A673 (cell line): ENCODE measurements around the gene NCCRP1. TPM values are rescaled to one million over a fixed set of nuclear protein-coding genes. Genes with fewer than 3 reads are reported as not detected.

Experiments
- BruUV-seq: library from RNA; stranded (reverse); fragments of 400-500 nt; replicated peaks from 2 replicates; lab custom pipeline; 2021; lab: Mats Ljungman, UMichigan
- CTCF ChIA-PET: fragments of 300-600 bp; sonication (Branson Sonifier 250); formaldehyde crosslinking; loops from one replicate; lab custom pipeline; 2022; ENCODE audit warnings: antibody characterized with exemption; lab: Charles Lee
- POLR2A ChIA-PET: fragments of 300-600 bp; sonication (Branson Sonifier 250); formaldehyde crosslinking; loops from one replicate; lab custom pipeline; 2022; ENCODE audit warnings: antibody characterized with exemption; ENCODE audit not compliant: low non-redundant PET; lab: Charles Lee
- DNase-seq: peaks from one replicate; pipeline ENCODE4 v3.0.0-alpha.2; 2015; ENCODE audit warnings: low spot score
- H3K27ac ChIP-seq: fragments of 200-600 bp; sonication (generic); 2 replicates; pipeline ENCODE4 v1.5.1; 2016; ENCODE audit warnings: mixed run types, low read depth, mild to moderate bottlenecking, mixed read lengths, antibody characterized with exemption, low read length; ENCODE audit not compliant: poor library complexity, severe bottlenecking
- H3K27me3 ChIP-seq: fragments of 200-600 bp; sonication (generic); replicated peaks from 2 replicates; pipeline ENCODE4 v1.6.1; 2017; ENCODE audit warnings: mixed run types, low read depth, mild to moderate bottlenecking, mixed read lengths, antibody characterized with exemption, low read length; ENCODE audit not compliant: insufficient read depth, poor library complexity
- H3K36me3 ChIP-seq: fragments of 200-600 bp; sonication (generic); 2 replicates; pipeline ENCODE4 v1.6.1; 2016; ENCODE audit warnings: mixed run types, mild to moderate bottlenecking, mixed read lengths, antibody characterized with exemption, low read length; ENCODE audit not compliant: insufficient read depth, poor library complexity, severe bottlenecking
- H3K4me1 ChIP-seq: fragments of 200-600 bp; sonication (generic); 2 replicates; pipeline ENCODE4 v1.6.1; 2017; ENCODE audit warnings: mixed run types, mild to moderate bottlenecking, mixed read lengths, antibody characterized with exemption, low read length; ENCODE audit not compliant: insufficient read depth, poor library complexity, severe bottlenecking
- H3K4me3 ChIP-seq: fragments of 200-600 bp; sonication (generic); 2 replicates; pipeline ENCODE4 v1.5.1; 2016; ENCODE audit warnings: low read depth, mixed run types, mild to moderate bottlenecking, mixed read lengths, low read length; ENCODE audit not compliant: poor library complexity, severe bottlenecking
- H3K9me3 ChIP-seq: fragments of 200-600 bp; sonication (generic); 2 replicates; pipeline ENCODE4 v1.6.1; 2016; ENCODE audit warnings: mixed run types, low read depth, mild to moderate bottlenecking, mixed read lengths, antibody characterized with exemption, low read length; ENCODE audit not compliant: poor library complexity, severe bottlenecking
- EZH2 ChIP-seq: fragments of 200-600 bp; sonication (generic); IDR thresholded peaks from 2 replicates; pipeline ENCODE4 v1.6.1; 2017; ENCODE audit warnings: borderline replicate concordance, low read depth, mild to moderate bottlenecking, mixed read lengths, antibody characterized with exemption, low read length; ENCODE audit not compliant: poor library complexity, severe bottlenecking
- intact Hi-C: fragments of 100-400 bp; cut with micrococcal nuclease; formaldehyde crosslinking; loops from one replicate; pipeline ENCODE4 v1.10.0; 2022; ENCODE audit not compliant: unreplicated experiment
- total RNA-seq: library from RNA; stranded (reverse); gene quantifications from 2 replicates; pipeline ENCODE4 v1.2.3, GENCODE V29; 2021
- TF ChIP-seq, protein P1 (sequence below): fragments of 300-800, 200-600 bp; sonication (generic); conservative IDR thresholded peaks from 2 replicates; pipeline ENCODE4 v1.5.1; 2017; ENCODE audit warnings: low read depth, mild to moderate bottlenecking, antibody characterized with exemption, low read length, moderate library complexity, mixed read lengths

Gene NCCRP1
- total RNA-seq, 1 experiment from 2014 or later, result not detected

DNA sequence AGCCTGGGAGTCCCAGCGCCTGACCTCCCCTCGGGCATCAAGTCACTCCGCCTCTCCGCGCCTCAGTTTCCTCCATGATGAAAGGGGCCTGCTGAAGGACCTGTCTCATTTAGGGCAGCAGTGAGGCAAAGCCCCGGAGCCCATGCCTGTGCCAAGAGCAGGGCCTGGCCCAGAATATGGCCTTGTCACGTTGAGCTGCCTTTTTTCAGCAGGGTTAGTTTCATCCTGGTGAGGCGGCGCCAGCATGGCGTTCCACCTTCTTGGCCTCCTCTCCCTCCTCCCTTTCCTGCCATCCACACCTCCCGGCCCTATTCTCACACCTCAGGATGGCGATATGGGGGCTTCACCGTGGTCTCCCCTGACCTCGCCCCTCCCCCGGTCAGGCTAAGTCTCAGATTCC, 41.0 kb upstream of the NCCRP1 start:
- BruUV-seq, result no TSS peak
- ChIA-PET POLR2A (interaction anchor here (0.6 kb wide), 1 partner anchor 375 kb away, joined by 3 read pairs; no protein-coding TSS in a partner anchor), CTCF (no interaction called here)
- Histone ChIP-seq H3K4me1 (no peaks in the 10 kb centered on the region), H3K9me3 (no peaks in the 10 kb centered on the region), H3K27ac (no peak overlapping the region), H3K4me3 (no peak overlapping the region), H3K36me3 (no peaks in the 10 kb centered on the region), H3K27me3 (no peaks in the 10 kb centered on the region)
- TF ChIP-seq, protein P1, sequence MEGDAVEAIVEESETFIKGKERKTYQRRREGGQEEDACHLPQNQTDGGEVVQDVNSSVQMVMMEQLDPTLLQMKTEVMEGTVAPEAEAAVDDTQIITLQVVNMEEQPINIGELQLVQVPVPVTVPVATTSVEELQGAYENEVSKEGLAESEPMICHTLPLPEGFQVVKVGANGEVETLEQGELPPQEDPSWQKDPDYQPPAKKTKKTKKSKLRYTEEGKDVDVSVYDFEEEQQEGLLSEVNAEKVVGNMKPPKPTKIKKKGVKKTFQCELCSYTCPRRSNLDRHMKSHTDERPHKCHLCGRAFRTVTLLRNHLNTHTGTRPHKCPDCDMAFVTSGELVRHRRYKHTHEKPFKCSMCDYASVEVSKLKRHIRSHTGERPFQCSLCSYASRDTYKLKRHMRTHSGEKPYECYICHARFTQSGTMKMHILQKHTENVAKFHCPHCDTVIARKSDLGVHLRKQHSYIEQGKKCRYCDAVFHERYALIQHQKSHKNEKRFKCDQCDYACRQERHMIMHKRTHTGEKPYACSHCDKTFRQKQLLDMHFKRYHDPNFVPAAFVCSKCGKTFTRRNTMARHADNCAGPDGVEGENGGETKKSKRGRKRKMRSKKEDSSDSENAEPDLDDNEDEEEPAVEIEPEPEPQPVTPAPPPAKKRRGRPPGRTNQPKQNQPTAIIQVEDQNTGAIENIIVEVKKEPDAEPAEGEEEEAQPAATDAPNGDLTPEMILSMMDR, result no peak
- no peak for TF ChIP-seq EZH2
- intact Hi-C loops, result no loop called here
- DNase-seq, result no peak

GRCh38 chr19:39156326-39157230, 40.2 kb upstream of the NCCRP1 start:
- intact Hi-C loops, result no loop called here
- H3K27ac ChIP-seq, result no peak overlapping the region
- TF ChIP-seq, protein P1, result no peak
- no peak for TF ChIP-seq EZH2
- CTCF ChIA-PET, result no interaction called here
- no peaks in the 10 kb centered on the region for H3K9me3 ChIP-seq
- DNase-seq, result no peak
- BruUV-seq, result no TSS peak
- no peak overlapping the region for H3K4me3 ChIP-seq
- no peaks in the 10 kb centered on the region for H3K27me3 ChIP-seq
- H3K4me1 ChIP-seq, result no peaks in the 10 kb centered on the region
- no peaks in the 10 kb centered on the region for H3K36me3 ChIP-seq
- POLR2A ChIA-PET, result interaction anchor here (0.6 kb wide), 1 partner anchor 376 kb away, joined by 3 read pairs; no protein-coding TSS in a partner anchor

GRCh38 chr19:39157275-39157996, 39.3 kb upstream of the NCCRP1 start:
- BruUV-seq, result no TSS peak
- TF ChIP-seq, protein P1, result no peak
- TF ChIP-seq EZH2, result no peak
- H3K4me1 ChIP-seq, result no peaks in the 10 kb centered on the region
- no peaks in the 10 kb centered on the region for H3K36me3 ChIP-seq
- CTCF ChIA-PET, result no interaction called here
- no peaks in the 10 kb centered on the region for H3K9me3 ChIP-seq
- DNase-seq, result no peak
- intact Hi-C loops, result no loop called here
- no peak overlapping the region for H3K4me3 ChIP-seq
- POLR2A ChIA-PET, result no interaction called here
- H3K27ac ChIP-seq, result no peak overlapping the region
- H3K27me3 ChIP-seq, result no peaks in the 10 kb centered on the region
